Keratinocyte (primary cell): ENCODE results near the gene TRPM2. TPM values are rescaled to one million over a fixed set of nuclear protein-coding genes. Genes with fewer than 3 reads are reported as not detected.

ENCODE experiments used
- DNase-seq: peaks from one replicate; pipeline ENCODE4 v3.0.0-alpha.2; 2011; ENCODE audit warnings: low read depth, missing footprints, low spot score
- FAIRE-seq: peaks from 2 replicates; lab custom pipeline; 2011; peaks lifted over from hg19 to GRCh38; lab: Jason Lieb, UNC
- H2AFZ ChIP-seq: 2 replicates; pipeline ENCODE4 v1.6.0; 2012; ENCODE audit warnings: low read length, control low read depth, inconsistent platforms; ENCODE audit not compliant: control insufficient read depth
- H3K27ac ChIP-seq: 2 replicates; pipeline ENCODE4 v1.5.1; 2011; ENCODE audit warnings: low read length; ENCODE audit not compliant: control insufficient read depth, insufficient read depth
- H3K27me3 ChIP-seq: 3 replicates; pipeline ENCODE4 v1.6.0; 2011; ENCODE audit warnings: low read length; ENCODE audit not compliant: control insufficient read depth, insufficient read depth; ENCODE audit errors: extremely low read depth
- H3K36me3 ChIP-seq, 2 experiments: 2 replicates in 1 of 2; 3 replicates in 1 of 2; pipeline ENCODE4 v1.5.1; 2011; ENCODE audit warnings: low read length in 2 of 2, mild to moderate bottlenecking in 1 of 2; ENCODE audit not compliant: control insufficient read depth in 2 of 2, insufficient read depth in 2 of 2; ENCODE audit errors: extremely low read depth in 1 of 2
- H3K4me1 ChIP-seq: 3 replicates; pipeline ENCODE4 v1.5.1; 2011; ENCODE audit warnings: low read length; ENCODE audit not compliant: control insufficient read depth, insufficient read depth; ENCODE audit errors: extremely low read depth
- H3K4me2 ChIP-seq: 3 replicates; pipeline ENCODE4 v1.6.0; 2011; ENCODE audit warnings: low read depth, low read length; ENCODE audit not compliant: control insufficient read depth, insufficient read depth; ENCODE audit errors: extremely low read depth
- H3K4me3 ChIP-seq, 3 experiments: fragments of 200-600 bp in 1 of 3; sonication (generic) in 1 of 3; 2 replicates in 2 of 3; 3 replicates in 1 of 3; pipeline ENCODE4 v1.5.1; 2011 to 2016; ENCODE audit warnings: low read length in 3 of 3, mild to moderate bottlenecking in 3 of 3, control low read depth in 2 of 3, inconsistent platforms in 1 of 3, low read depth in 1 of 3, mixed read lengths in 1 of 3, mixed run types in 1 of 3, moderate library complexity in 1 of 3; ENCODE audit not compliant: control insufficient read depth in 2 of 3, insufficient read depth in 2 of 3; ENCODE audit errors: extremely low read depth in 1 of 3
- H3K79me2 ChIP-seq: 2 replicates; pipeline ENCODE4 v1.6.0; 2012; ENCODE audit warnings: low read length; ENCODE audit not compliant: control insufficient read depth, insufficient read depth
- H3K9ac ChIP-seq: 3 replicates; pipeline ENCODE4 v1.6.0; 2011; ENCODE audit warnings: low read length; ENCODE audit not compliant: control insufficient read depth, insufficient read depth; ENCODE audit errors: extremely low read depth
- H3K9me1 ChIP-seq: 3 replicates; pipeline ENCODE4 v1.6.0; 2011; ENCODE audit warnings: low read length; ENCODE audit not compliant: control insufficient read depth, insufficient read depth; ENCODE audit errors: extremely low read depth
- H3K9me3 ChIP-seq: 2 replicates; pipeline ENCODE4 v1.5.1; 2012; ENCODE audit warnings: low read depth, low read length; ENCODE audit not compliant: control insufficient read depth
- H4K20me1 ChIP-seq: 3 replicates; pipeline ENCODE4 v1.6.0; 2011; ENCODE audit warnings: low read length; ENCODE audit not compliant: control insufficient read depth, insufficient read depth; ENCODE audit errors: extremely low read depth
- EZH2 ChIP-seq: IDR thresholded peaks from one replicate; pipeline ENCODE4 v1.6.1; 2012; ENCODE audit warnings: inconsistent platforms, mild to moderate bottlenecking, low read length, moderate library complexity
- dilution Hi-C: fragments of 300-500 bp; cut with MboI; formaldehyde crosslinking; loops from one replicate; pipeline ENCODE4 v1.7.0; 2020; ENCODE audit warnings: low sequenced_read_pairs; ENCODE audit not compliant: extremely low pct_ligation_motif_present
- polyA plus RNA-seq, 5 experiments: library from polyadenylated mRNA; depleted of rRNA in 3 of 5; stranded (reverse) in 3 of 5; stranded (forward) in 1 of 5; unstranded in 1 of 5; fragments of >200 nt; gene quantifications; 1 replicate in 1 of 5; 2 replicates in 3 of 5; 3 replicates in 1 of 5; pipeline versions ENCODE4 v1.2.1 to v1.2.3, GENCODE V29; 2011 to 2012; ENCODE audit warnings: missing spikeins in 2 of 5, low read depth in 1 of 5, low replicate concordance in 1 of 5
- TF ChIP-seq, protein P1 (sequence below), 3 experiments: IDR thresholded peaks in 1 of 3; conservative IDR thresholded peaks in 1 of 3; optimal IDR thresholded peaks in 1 of 3; 2 replicates in 2 of 3; 3 replicates in 1 of 3; pipeline versions ENCODE3 to v1.5.1; 2011; ENCODE audit warnings: low read length in 3 of 3, mild to moderate bottlenecking in 3 of 3, moderate library complexity in 2 of 3, control low read depth in 1 of 3, inconsistent platforms in 1 of 3; ENCODE audit not compliant: insufficient read depth in 2 of 3; ENCODE audit errors: extremely low read depth in 1 of 3

TRPM2 gene
- polyA plus RNA-seq, 1 donor (not counting 4 experiments of a cell fraction or from before 2014, with no cell fraction given): 0.31 TPM

DNA sequence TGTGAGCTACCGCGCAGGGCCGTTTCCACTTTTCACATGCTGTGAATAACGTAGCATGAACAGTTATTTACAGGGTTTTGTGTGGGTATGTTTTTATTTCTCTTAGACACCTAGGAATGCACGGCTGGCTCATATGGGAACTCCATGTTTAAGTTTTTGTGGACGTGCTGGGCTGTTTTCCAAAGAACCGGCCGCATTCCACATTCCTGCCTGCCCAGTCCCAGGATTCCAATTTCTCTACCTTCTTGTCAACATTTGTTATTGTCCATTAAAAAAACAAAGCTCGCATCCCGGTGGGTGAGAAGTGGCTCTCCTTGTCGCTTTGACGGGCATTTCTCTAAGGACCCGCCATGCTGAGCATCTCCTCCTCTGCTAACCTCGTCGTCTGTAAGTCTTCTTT is 54.8 kb downstream of the TRPM2 start:
- no peak for DNase-seq
- no peaks in the 10 kb centered on the region for H3K4me1 ChIP-seq
- no peaks in the 10 kb centered on the region for H3K36me3 ChIP-seq
- dilution Hi-C loops: no loop called here
- no peak for TF ChIP-seq EZH2
- TF ChIP-seq, protein P1, sequence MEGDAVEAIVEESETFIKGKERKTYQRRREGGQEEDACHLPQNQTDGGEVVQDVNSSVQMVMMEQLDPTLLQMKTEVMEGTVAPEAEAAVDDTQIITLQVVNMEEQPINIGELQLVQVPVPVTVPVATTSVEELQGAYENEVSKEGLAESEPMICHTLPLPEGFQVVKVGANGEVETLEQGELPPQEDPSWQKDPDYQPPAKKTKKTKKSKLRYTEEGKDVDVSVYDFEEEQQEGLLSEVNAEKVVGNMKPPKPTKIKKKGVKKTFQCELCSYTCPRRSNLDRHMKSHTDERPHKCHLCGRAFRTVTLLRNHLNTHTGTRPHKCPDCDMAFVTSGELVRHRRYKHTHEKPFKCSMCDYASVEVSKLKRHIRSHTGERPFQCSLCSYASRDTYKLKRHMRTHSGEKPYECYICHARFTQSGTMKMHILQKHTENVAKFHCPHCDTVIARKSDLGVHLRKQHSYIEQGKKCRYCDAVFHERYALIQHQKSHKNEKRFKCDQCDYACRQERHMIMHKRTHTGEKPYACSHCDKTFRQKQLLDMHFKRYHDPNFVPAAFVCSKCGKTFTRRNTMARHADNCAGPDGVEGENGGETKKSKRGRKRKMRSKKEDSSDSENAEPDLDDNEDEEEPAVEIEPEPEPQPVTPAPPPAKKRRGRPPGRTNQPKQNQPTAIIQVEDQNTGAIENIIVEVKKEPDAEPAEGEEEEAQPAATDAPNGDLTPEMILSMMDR (optimal IDR thresholded peaks at IDR 0.05 in 1 of 3, IDR thresholded peaks at IDR 0.05 in 1 of 3, conservative IDR thresholded peaks at IDR 0.05 in 1 of 3; ENCODE audit: extremely low read depth in 1 of 3, insufficient read depth in 2 of 3, low read length in 3 of 3): no peak
- H4K20me1 ChIP-seq: no peaks in the 10 kb centered on the region
- no peak overlapping the region for H3K9ac ChIP-seq
- H3K27me3 ChIP-seq: no peaks in the 10 kb centered on the region
- H3K27ac ChIP-seq: no peak overlapping the region
- no peak for FAIRE-seq
- H3K9me3 ChIP-seq: peaks cover 12% of the 10 kb centered on the region
- no peak overlapping the region for H3K4me2 ChIP-seq
- H2AFZ ChIP-seq: no peak overlapping the region
- no peaks in the 10 kb centered on the region for H3K9me1 ChIP-seq
- no peaks in the 10 kb centered on the region for H3K79me2 ChIP-seq
- no peak overlapping the region for H3K4me3 ChIP-seq

DNA sequence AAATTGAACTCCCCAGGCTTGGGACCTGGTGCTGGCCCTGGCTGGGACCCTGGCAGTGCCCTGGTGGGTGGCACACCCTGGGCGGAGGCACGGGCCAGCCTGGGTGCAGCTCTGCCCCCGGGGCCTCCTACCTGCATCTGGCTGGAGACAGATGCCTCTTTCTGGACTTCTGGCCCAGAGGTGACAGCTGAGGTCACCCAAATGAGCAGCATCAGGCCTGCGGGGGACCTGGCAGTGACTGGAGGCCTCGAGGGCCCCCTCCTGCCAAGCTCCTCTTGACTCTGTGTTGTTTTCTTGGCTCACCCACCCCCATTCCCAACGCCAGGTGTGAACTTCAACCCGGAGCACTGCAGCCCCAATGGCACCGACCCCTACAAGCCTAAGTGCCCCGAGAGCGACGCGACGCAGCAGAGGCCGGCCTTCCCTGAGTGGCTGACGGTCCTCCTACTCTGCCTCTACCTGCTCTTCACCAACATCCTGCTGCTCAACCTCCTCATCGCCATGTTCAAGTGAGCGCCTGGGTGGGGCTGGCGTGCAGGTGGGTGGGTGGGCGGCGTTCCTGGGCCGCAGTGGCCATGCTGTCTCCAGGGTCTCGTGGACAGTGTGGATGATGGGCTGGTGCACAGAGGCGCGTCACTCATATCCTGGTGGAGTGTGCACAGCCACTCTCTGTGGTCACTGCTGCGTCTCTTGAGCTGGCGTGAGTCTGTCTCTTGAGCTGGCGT is 60.3 kb downstream of the TRPM2 start:
- no peaks in the 10 kb centered on the region for H3K79me2 ChIP-seq
- H3K4me1 ChIP-seq: no peaks in the 10 kb centered on the region
- no peak overlapping the region for H3K9ac ChIP-seq
- no peaks in the 10 kb centered on the region for H3K27me3 ChIP-seq
- DNase-seq (no peak), FAIRE-seq (no peak)
- H3K4me3 ChIP-seq: no peak overlapping the region
- H2AFZ ChIP-seq: no peak overlapping the region
- no peaks in the 10 kb centered on the region for H4K20me1 ChIP-seq
- H3K9me1 ChIP-seq: no peaks in the 10 kb centered on the region
- no peak overlapping the region for H3K27ac ChIP-seq
- H3K36me3 ChIP-seq: no peaks in the 10 kb centered on the region
- H3K9me3 ChIP-seq: peaks cover 22% of the 10 kb centered on the region
- no peak overlapping the region for H3K4me2 ChIP-seq
- dilution Hi-C loops: no loop called here
- TF ChIP-seq EZH2: no peak
- TF ChIP-seq, protein P1 (optimal IDR thresholded peaks at IDR 0.05 in 1 of 3, IDR thresholded peaks at IDR 0.05 in 1 of 3, conservative IDR thresholded peaks at IDR 0.05 in 1 of 3; ENCODE audit: extremely low read depth in 1 of 3, insufficient read depth in 2 of 3, low read length in 3 of 3): no peak
